Astrocyte of the spinal cord (primary cell): ENCODE measurements around the gene FNDC3B.

Source experiments
- DNase-seq: peaks from one replicate; pipeline ENCODE4 v3.0.0; 2011; ENCODE audit warnings: low read depth, low spot score
- H3K4me3 ChIP-seq: 2 replicates; pipeline ENCODE4 v1.5.1; 2011; ENCODE audit warnings: low read depth, mild to moderate bottlenecking, low read length, moderate library complexity
- in situ Hi-C: cut with HindIII; loops from 2 replicates; pipeline ENCODE4 v1.10.0; 2017; ENCODE audit warnings: low sequenced_read_pairs
- TF ChIP-seq, protein P1 (sequence below): IDR thresholded peaks from 2 replicates; pipeline ENCODE4 v1.5.1; 2012; ENCODE audit warnings: low read depth, mild to moderate bottlenecking, low read length, inconsistent platforms

The FNDC3B gene

DNA sequence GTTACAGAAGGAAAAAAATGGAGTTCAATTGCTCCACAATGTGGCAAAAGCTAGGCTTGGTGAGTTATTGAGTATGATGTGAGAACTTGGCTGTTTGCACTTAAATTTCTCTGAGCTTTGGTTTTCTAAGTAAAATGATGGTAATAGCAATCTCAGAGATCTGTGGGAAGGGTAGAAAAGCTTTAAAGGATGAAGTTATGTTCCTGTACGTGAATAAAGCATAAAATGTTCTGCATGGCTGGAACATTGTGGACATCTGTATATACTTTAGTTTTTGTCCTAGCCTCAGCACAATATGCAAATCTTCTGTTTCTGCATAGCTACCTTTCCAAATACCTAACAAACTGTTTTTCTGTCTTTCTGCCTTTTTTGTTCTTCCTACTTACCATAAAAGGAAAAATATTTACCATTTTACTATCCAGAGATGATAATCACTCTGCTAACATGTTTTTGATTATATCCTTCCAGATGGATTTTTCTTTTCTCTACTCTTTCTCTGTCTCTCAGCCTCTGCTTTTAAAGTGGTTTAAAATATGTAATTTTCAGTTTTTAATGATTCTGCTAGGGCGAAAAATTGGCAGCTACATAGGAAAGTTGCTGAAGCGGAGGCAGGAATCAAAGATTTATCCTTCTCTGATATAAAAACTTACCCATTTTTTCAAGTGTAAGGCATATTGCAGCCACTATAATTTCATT is 188.1 kb downstream of the FNDC3B start:
- no peak for DNase-seq
- in situ Hi-C loops = no loop called here
- H3K4me3 ChIP-seq = no peak overlapping the region
- TF ChIP-seq, protein P1, sequence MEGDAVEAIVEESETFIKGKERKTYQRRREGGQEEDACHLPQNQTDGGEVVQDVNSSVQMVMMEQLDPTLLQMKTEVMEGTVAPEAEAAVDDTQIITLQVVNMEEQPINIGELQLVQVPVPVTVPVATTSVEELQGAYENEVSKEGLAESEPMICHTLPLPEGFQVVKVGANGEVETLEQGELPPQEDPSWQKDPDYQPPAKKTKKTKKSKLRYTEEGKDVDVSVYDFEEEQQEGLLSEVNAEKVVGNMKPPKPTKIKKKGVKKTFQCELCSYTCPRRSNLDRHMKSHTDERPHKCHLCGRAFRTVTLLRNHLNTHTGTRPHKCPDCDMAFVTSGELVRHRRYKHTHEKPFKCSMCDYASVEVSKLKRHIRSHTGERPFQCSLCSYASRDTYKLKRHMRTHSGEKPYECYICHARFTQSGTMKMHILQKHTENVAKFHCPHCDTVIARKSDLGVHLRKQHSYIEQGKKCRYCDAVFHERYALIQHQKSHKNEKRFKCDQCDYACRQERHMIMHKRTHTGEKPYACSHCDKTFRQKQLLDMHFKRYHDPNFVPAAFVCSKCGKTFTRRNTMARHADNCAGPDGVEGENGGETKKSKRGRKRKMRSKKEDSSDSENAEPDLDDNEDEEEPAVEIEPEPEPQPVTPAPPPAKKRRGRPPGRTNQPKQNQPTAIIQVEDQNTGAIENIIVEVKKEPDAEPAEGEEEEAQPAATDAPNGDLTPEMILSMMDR = no peak

DNA sequence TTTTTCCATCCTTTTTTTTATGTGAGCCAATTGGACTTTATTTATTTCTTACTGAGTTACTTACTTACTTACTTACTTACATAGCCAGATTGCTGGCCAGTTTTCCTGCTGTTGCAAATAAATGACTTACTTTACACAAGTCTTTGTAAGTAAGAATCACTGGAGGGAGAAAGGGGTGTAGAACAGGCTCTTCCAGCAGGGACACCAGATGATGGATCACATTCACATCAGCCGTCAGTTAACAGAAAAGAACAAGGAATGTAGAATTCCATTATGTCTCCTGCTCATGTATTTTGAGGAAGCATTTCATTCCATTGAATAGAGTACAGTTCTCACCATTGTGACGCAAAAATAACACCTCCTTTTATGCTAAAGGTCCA is 188.6 kb downstream of the FNDC3B start:
- TF ChIP-seq, protein P1 = no peak
- no peak overlapping the region for H3K4me3 ChIP-seq
- no peak for DNase-seq
- in situ Hi-C loops = no loop called here

DNA sequence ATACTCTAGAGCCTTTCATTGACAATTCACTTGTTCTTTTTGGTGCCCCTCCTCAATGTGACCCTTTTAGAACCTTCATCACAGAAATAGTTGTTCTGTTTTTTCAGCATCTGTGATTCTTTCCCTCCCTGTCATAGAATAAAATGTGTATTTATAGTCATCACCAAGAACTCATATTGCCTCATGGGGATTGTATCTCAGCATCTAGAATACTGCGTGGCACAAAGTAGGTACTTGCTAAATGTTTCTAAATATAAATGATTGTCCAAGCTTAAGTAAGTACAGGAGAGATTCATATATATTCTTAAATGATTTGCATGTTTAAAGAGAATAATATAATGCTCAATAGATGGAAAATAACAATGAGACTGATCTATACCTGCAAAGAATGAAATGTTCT is 190.1 kb downstream of the FNDC3B start:
- DNase-seq = no peak
- in situ Hi-C loops = no loop called here
- H3K4me3 ChIP-seq = no peak overlapping the region
- TF ChIP-seq, protein P1 = no peak

DNA sequence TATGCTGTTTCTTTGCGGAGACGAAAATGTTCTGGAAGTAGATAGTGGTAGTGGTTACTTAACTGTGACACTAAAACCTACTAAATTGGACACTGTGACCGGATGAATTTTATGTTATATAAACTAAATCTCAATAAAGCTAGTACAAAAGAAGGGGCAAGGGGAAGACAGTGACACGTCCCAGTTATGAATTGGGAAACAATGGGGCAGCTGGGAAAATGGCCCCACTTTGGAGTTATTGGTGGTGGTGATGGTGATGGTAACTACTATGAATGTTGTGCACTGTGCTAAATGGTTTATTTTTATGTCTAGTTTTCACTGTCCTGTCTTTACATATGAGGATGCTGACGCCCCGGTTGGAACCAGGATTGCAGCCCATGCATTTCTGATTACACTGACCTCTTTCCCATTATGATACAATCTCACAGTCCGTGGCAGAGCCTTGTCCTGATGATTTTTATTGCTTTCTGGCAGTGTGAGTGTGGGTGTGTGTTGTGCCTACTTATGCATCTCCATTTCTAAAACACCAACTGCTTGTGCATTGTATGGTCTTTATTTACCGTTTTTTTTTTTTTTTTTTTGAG is 192.0 kb downstream of the FNDC3B start:
- DNase-seq = no peak
- in situ Hi-C loops = no loop called here
- H3K4me3 ChIP-seq = no peak overlapping the region
- TF ChIP-seq, protein P1 = no peak

DNA sequence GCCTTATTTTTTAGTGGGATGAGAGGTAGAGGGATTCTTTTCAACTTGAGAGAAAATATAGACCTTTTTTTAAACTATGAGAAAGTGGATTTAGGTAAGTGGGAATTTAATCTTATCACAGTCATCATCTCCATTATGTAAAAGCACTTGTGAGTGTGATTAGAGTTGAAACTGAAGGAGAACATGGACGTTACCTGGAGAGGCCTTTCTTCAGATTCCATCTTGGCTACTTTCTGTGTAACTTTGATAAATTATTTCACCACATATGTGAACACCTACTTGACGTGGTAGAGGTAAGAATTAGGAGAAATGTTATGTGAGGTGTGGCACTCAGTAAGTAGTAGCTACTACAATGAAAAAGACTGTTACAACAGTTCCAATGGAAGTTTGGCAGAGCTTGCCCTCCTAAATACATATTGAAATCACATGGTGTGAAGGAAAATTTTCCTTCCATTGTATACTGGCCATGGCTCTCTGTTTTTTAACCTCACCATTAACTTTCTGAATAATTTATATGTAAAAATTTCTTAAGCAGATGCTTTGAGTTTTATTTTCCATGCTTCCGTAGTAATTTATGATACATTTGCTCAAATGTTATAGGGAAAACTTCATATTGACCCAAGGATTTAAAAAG is 193.3 kb downstream of the FNDC3B start:
- TF ChIP-seq, protein P1 = no peak
- no peak overlapping the region for H3K4me3 ChIP-seq
- DNase-seq = no peak
- in situ Hi-C loops = no loop called here

DNA sequence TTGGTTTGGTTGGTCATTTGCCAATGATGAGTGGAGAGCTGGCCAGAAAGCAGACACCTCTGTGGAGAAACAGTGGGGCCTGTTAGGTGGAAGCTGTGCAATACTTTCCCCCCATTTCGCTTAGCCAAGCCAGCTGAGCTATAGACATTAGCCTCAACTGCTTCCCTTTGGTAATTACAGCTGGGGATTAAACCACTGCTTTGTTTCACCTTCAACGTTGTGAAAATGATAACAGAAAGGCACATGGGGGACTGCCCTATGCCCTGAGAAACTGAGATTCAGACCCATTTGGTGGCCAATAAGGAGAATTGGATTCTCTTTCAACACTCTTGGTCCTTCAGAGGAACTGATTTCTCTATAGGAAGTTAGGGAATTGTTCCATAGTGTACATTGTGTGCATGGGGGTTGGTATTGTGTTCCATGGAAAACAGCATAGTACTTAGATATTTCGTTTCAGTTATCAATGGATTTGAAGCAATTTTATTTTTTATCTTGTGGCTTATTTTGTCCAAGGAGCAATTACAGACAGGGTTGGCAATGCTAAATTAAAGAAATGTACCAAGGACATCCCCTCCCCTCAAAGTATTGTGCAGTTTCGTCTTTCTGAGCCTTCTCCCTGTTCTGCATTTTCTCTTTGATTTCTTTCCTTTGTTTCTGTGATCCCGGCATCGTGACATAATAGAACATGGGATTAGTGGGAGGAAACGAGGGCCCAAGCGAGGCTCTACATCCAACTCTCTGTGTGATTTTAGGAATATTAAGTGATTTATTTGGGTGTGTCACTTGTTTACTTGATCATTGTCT is 194.3 kb downstream of the FNDC3B start:
- in situ Hi-C loops = no loop called here
- TF ChIP-seq, protein P1 = no peak
- H3K4me3 ChIP-seq = no peak overlapping the region

More for the DNA sequence above, 194.3 kb downstream of the FNDC3B start:
- DNase-seq = no peak
